ENCODE results near the gene KRT86.

The KRT86 gene

GRCh38 chr12:52356031-52356761, 81.8 kb downstream of the KRT86 start:
- Histone ChIP-seq H3K9me3 (ENCODE audit: control insufficient read depth, insufficient read depth, low read depth, low read length) (no peaks in the 10 kb centered on the region), H3K4me3 (ENCODE audit: low read depth, low read length) (no peak overlapping the region), H3K36me3 (ENCODE audit: control insufficient read depth in 2 of 2, insufficient read depth in 1 of 2, low read length in 2 of 2) (no peaks in the 10 kb centered on the region), H3K27ac (ENCODE audit: extremely low read depth, low read depth, low read length) (no peak overlapping the region), H3K4me1 (ENCODE audit: control insufficient read depth, insufficient read depth, low read length) (no peaks in the 10 kb centered on the region)
- CTCF ChIA-PET = interaction anchor here (0.6 to 2.0 kb wide), 7 partner anchors 16 to 215 kb away, joined by 3 to 9 read pairs (median 4); no protein-coding TSS in a partner anchor
- TF ChIP-seq KLF1 (tag by site-specific recombination; IDR thresholded peaks at IDR 0.05) = no peak
- POLR2A ChIA-PET = no interaction called here

GRCh38 chr12:52356762-52357580, 82.5 kb downstream of the KRT86 start:
- Histone ChIP-seq H3K4me3 (ENCODE audit: low read depth, low read length) (no peak overlapping the region), H3K9me3 (ENCODE audit: control insufficient read depth, insufficient read depth, low read depth, low read length) (no peaks in the 10 kb centered on the region), H3K4me1 (ENCODE audit: control insufficient read depth, insufficient read depth, low read length) (no peaks in the 10 kb centered on the region), H3K27ac (ENCODE audit: extremely low read depth, low read depth, low read length) (no peak overlapping the region), H3K36me3 (ENCODE audit: control insufficient read depth in 2 of 2, insufficient read depth in 1 of 2, low read length in 2 of 2) (no peaks in the 10 kb centered on the region)
- POLR2A ChIA-PET = no interaction called here
- CTCF ChIA-PET = no interaction called here
- TF ChIP-seq SP3 (tag by site-specific recombination; IDR thresholded peaks at IDR 0.05) = no peak
- no peak for TF ChIP-seq ZNF202 (tag by site-specific recombination; IDR thresholded peaks at IDR 0.05; ENCODE audit: borderline replicate concordance)
- TF ChIP-seq ZSCAN30 (tag by site-specific recombination; IDR thresholded peaks at IDR 0.05) = no peak
- TF ChIP-seq ZBTB44 (tag by site-specific recombination; IDR thresholded peaks at IDR 0.05) = no peak
- TF ChIP-seq ZNF16 (tag by site-specific recombination; IDR thresholded peaks at IDR 0.05; ENCODE audit: low read depth) = no peak
- no peak for TF ChIP-seq ZBTB7A (tag by site-specific recombination; IDR thresholded peaks at IDR 0.05; ENCODE audit: low read depth)
- TF ChIP-seq ZNF19 (tag by site-specific recombination; IDR thresholded peaks at IDR 0.05; ENCODE audit: low read depth) = no peak
- no peak for TF ChIP-seq ZNF394 (tag by site-specific recombination; IDR thresholded peaks at IDR 0.05; ENCODE audit: borderline replicate concordance)
- TF ChIP-seq MZF1 (tag by site-specific recombination; IDR thresholded peaks at IDR 0.05; ENCODE audit: borderline replicate concordance) = no peak
